Gastroesophageal sphincter (tissue), 4 donors: ENCODE data around the gene NCR3LG1. TPM values are rescaled to one million over a fixed set of nuclear protein-coding genes. Genes with fewer than 3 reads are reported as not detected.

ENCODE experiments used
- ATAC-seq: fragments of 150-250 bp; one replicate; pipeline ENCODE4 v1.9.1; 2016; ENCODE audit warnings: mild to moderate bottlenecking, moderate library complexity
- H3K27ac ChIP-seq, 4 donors: fragments of 200-600 bp; sonication (generic) in 3 of 4; 1 replicate in 3 of 4; 2 replicates in 1 of 4; pipeline ENCODE4 v1.5.1; 2016 to 2019
- H3K27me3 ChIP-seq: fragments of 200-600 bp; sonication (generic); one replicate; pipeline ENCODE4 v1.5.1; 2019
- H3K36me3 ChIP-seq, 2 donors: fragments of 200-600 bp; sonication (generic); one replicate each; pipeline ENCODE4 v1.5.1; 2019; ENCODE audit warnings: control low read depth in 1 of 2
- H3K4me1 ChIP-seq, 3 donors: fragments of 200-600 bp; sonication (generic); 1 replicate in 2 of 3; 2 replicates in 1 of 3; pipeline ENCODE4 v1.5.1; 2016 to 2019; ENCODE audit warnings: control low read depth in 2 of 3
- H3K4me3 ChIP-seq, 2 donors: fragments of 200-600 bp; sonication (generic); one replicate each; pipeline ENCODE4 v1.5.1; 2019; ENCODE audit warnings: mild to moderate bottlenecking in 1 of 2, moderate library complexity in 1 of 2
- H3K9me3 ChIP-seq, 3 donors: fragments of 200-600 bp; sonication (generic); one replicate each; pipeline ENCODE4 v1.5.1; 2017 to 2019; ENCODE audit warnings: control low read depth in 2 of 3
- EP300 ChIP-seq: sonication (generic); formaldehyde crosslinking; IDR thresholded peaks from one replicate; pipeline ENCODE4 v1.6.1; 2017; ENCODE audit warnings: antibody characterized with exemption, mild to moderate bottlenecking
- POLR2A ChIP-seq, 2 donors: fragments of 450-650 bp; IDR thresholded peaks; one replicate each; pipeline ENCODE4 v1.6.1; 2017; ENCODE audit warnings: antibody characterized with exemption in 2 of 2, mild to moderate bottlenecking in 2 of 2, moderate library complexity in 1 of 2
- POLR2AphosphoS5 ChIP-seq: sonication (generic); formaldehyde crosslinking; IDR thresholded peaks from one replicate; pipeline ENCODE4 v1.6.1; 2017; ENCODE audit warnings: antibody characterized with exemption
- WGBS, 2 donors: methylation state at CpG; one replicate each; pipeline ENCODE4 v1.1.5; 2018; ENCODE audit warnings: low coverage in 1 of 2; 5-methylcytosine and 5-hydroxymethylcytosine counted together
- total RNA-seq, 4 donors: library from RNA; depleted of rRNA; stranded (reverse); fragments of >200 nt; gene quantifications; one replicate each; pipeline ENCODE4 v1.1.0, GENCODE V29; 2016
- TF ChIP-seq, protein P1 (sequence below), 4 experiments: fragments of 200-600 bp in 2 of 4; fragments of 450-650 bp in 2 of 4; sonication (generic) in 1 of 4; IDR thresholded peaks; one replicate each; pipeline ENCODE4 v1.5.1; 2017 to 2019; ENCODE audit warnings: antibody characterized with exemption in 4 of 4, mild to moderate bottlenecking in 2 of 4, moderate library complexity in 2 of 4

NCR3LG1 gene
- total RNA-seq, 4 donors from 2014 or later: 2.7 to 4.7 (median 3.9) TPM

DNA sequence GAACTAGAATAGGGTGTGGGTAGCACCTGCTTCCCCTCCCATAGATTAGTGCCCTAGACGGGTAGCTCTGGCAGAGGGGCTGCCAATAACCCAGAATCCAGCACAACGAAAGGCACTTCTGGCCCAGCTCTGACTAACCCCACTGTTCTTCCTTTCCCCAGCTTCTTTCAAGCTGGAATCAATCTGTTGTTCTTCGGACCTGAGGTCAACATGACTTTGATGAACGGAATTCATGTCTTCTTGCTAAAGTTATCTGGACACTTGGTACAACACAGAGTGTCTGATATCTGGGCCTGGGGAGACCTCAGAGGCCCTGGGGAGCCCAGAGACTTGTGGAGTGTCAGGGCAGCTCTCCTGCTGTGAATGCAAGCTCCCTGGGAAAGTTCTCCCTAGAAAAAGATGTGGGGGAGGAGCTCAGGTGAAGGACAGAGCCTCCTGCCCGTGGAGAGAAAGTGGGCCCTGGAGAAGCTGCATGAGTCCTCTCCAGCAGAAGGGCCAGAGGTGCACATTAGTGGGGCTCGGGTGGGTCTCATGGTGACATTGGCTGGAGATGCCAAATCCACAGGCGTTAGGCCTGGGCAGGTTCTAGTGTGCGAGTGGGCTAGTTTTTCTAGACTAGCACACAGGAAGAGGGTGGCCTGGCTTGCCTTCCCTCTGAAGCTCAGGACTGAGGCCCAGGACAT, 30.6 kb downstream of the NCR3LG1 start:
- no peak for ATAC-seq
- TF ChIP-seq POLR2AphosphoS5 (no peak), EP300 (no peak)
- H3K27me3 ChIP-seq: no peaks in the 10 kb centered on the region
- H3K9me3 ChIP-seq: no peaks in the 10 kb centered on the region
- no peak overlapping the region for H3K27ac ChIP-seq
- WGBS, 2 donors: 53 to 65% methylated on average over 3 to 4 of the region's 8 CpGs
- no peak overlapping the region for H3K4me3 ChIP-seq
- peaks cover 0 to 25% (median 3%) of the 10 kb centered on the region in 3 donors for H3K4me1 ChIP-seq
- peaks cover 0 to 28% of the 10 kb centered on the region in 2 donors for H3K36me3 ChIP-seq

DNA sequence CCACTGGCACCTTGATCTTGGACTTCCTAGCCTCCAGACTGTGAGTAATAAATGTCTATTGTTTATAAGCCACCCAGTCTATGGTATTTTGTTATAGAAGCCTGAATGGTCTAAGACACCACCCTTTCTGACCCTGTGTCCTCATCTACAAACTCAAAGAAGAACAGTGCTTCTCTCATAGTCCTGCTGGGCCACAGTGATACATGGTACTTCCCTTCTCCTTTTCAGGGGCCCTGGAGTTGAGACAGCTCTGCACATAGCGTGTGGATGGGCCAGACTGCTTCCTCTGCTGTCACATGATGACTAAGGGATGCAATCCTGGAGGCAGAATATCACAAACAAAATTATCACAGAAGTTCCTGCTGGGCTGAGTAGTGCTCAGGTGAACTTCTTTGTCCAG, 31.9 kb downstream of the NCR3LG1 start:
- peaks cover 0 to 27% (median 4%) of the 10 kb centered on the region in 3 donors for H3K4me1 ChIP-seq
- no peak for ATAC-seq
- no peaks in the 10 kb centered on the region for H3K27me3 ChIP-seq
- peaks cover 0 to 17% of the 10 kb centered on the region in 2 donors for H3K36me3 ChIP-seq
- H3K4me3 ChIP-seq: no peak overlapping the region
- TF ChIP-seq, protein P1, sequence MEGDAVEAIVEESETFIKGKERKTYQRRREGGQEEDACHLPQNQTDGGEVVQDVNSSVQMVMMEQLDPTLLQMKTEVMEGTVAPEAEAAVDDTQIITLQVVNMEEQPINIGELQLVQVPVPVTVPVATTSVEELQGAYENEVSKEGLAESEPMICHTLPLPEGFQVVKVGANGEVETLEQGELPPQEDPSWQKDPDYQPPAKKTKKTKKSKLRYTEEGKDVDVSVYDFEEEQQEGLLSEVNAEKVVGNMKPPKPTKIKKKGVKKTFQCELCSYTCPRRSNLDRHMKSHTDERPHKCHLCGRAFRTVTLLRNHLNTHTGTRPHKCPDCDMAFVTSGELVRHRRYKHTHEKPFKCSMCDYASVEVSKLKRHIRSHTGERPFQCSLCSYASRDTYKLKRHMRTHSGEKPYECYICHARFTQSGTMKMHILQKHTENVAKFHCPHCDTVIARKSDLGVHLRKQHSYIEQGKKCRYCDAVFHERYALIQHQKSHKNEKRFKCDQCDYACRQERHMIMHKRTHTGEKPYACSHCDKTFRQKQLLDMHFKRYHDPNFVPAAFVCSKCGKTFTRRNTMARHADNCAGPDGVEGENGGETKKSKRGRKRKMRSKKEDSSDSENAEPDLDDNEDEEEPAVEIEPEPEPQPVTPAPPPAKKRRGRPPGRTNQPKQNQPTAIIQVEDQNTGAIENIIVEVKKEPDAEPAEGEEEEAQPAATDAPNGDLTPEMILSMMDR (IDR thresholded peaks at IDR 0.05): no peak
- TF ChIP-seq POLR2A (IDR thresholded peaks at IDR 0.05) (no peak), POLR2AphosphoS5 (no peak), EP300 (no peak)
- no peaks in the 10 kb centered on the region for H3K9me3 ChIP-seq
- 33% methylated on average over 1 of the region's 1 CpG; no CpG with 5 or more reads in 1 of the 2 donors for WGBS, 2 donors
- H3K27ac ChIP-seq: no peak overlapping the region

DNA sequence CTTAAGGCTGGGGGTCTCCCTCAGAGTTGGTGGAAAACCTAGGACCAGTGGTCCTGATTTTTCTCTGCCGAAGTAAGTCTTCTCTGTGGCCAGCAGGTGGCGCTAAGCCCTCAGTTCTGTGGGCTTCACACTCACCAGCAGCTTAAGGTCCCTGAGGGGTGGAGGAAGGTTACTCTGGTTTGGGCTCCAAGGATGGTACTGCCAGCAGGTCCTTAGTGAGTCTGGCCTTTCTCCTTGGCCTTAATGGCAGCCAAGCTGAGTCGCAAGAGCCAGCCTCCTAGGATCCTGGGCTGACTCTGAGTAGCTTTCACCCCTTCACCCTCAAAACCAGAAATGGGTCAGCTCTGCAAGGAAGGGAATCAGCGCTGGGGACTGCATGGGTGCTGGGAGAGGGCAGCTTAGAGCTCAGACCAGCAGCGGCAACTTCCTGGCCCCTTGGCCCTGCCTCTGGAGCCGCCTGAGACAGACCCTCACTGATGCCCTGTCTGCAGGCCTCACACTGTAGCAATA, 32.5 kb downstream of the NCR3LG1 start:
- Histone ChIP-seq H3K9me3 (no peaks in the 10 kb centered on the region), H3K4me3 (no peak overlapping the region), H3K27ac (no peak overlapping the region), H3K27me3 (no peaks in the 10 kb centered on the region), H3K36me3 (peaks cover 0 to 11% of the 10 kb centered on the region in 2 donors), H3K4me1 (peaks cover 0 to 32% (median 7%) of the 10 kb centered on the region in 3 donors)
- 77% methylated on average over 3 of the region's 6 CpGs; no CpG with 5 or more reads in 1 of the 2 donors for WGBS, 2 donors
- TF ChIP-seq EP300: no peak
- no peak for TF ChIP-seq POLR2A (IDR thresholded peaks at IDR 0.05)
- TF ChIP-seq, protein P1 (IDR thresholded peaks at IDR 0.05): peak; percentile 85 to 92 (median 90)
- peak; percentile 48 for ATAC-seq

DNA sequence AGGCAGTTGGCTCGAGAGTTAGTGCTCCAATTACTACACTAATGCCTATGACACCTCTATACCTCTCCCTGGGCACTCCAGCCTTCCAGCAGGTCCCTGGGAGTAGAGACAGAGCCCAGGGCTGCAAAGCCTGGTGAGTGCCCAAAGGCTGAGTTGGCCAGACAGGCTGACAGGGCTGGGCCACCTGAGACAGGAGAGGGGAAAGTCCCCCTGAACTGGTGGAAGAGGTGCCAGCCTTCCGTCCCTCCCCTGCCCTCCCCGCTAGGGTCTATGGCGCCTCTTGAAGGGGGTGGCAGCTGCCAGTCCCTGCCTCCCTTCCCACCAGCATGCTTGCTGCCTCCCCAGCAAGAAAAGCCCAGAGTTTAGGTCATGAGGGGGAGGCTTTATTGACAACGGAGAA, 33.9 kb downstream of the NCR3LG1 start:
- peaks cover 0 to 42% (median 10%) of the 10 kb centered on the region in 3 donors for H3K4me1 ChIP-seq
- H3K36me3 ChIP-seq: no peaks in the 10 kb centered on the region
- TF ChIP-seq EP300 (no peak), POLR2A (IDR thresholded peaks at IDR 0.05) (no peak), POLR2AphosphoS5 (no peak)
- TF ChIP-seq, protein P1 (IDR thresholded peaks at IDR 0.05): no peak
- no peaks in the 10 kb centered on the region for H3K9me3 ChIP-seq
- WGBS, 2 donors: 100% methylated on average over 1 of the region's 5 CpGs; no CpG with 5 or more reads in 1 of the 2 donors
- no peak overlapping the region for H3K4me3 ChIP-seq
- H3K27ac ChIP-seq: peak overlapping the region in 1 of 4 donors; percentile 80
- no peak for ATAC-seq
- no peaks in the 10 kb centered on the region for H3K27me3 ChIP-seq

DNA sequence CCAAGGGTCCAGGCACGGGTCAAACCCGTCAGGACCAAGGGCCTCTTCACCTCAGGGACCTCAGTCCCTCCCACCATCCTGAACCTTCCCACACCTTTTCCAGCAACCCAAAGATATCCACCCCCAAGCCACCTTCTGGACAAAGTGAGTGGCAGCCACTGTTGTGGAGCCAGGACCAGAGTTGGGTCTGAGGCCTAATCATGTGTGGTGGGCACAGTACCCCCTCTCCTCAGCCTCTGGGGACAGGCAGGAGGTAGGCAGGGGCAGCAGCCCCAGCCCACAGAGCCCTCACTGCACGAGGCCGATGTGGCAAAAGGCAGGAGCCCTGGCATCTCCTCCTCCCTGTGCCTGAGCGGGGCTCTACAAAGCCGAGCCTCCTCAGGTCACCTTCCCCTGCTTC, 34.3 kb downstream of the NCR3LG1 start:
- H3K36me3 ChIP-seq: no peaks in the 10 kb centered on the region
- peaks cover 0 to 42% (median 10%) of the 10 kb centered on the region in 3 donors for H3K4me1 ChIP-seq
- H3K9me3 ChIP-seq: no peaks in the 10 kb centered on the region
- TF ChIP-seq EP300: no peak
- TF ChIP-seq, protein P1 (IDR thresholded peaks at IDR 0.05): no peak
- no peak for TF ChIP-seq POLR2AphosphoS5
- no peak for TF ChIP-seq POLR2A (IDR thresholded peaks at IDR 0.05)
- WGBS, 2 donors: no CpG with 5 or more reads among the region's 6 CpGs
- ATAC-seq: no peak
- H3K27me3 ChIP-seq: no peaks in the 10 kb centered on the region
- H3K27ac ChIP-seq: peak overlapping the region in 3 of 4 donors; percentile 71 to 80 (median 72)
- peak overlapping the region in 1 of 2 donors; percentile 23 for H3K4me3 ChIP-seq
